Chondrocyte (in vitro differentiated cells): ENCODE results near the gene MAMLD1. TPM values are rescaled to one million over a fixed set of nuclear protein-coding genes. Genes with fewer than 3 reads are reported as not detected.
A peak's percentile ranks its signal among the peaks of the same experiment; 100 is the strongest.

Source experiments
- DNase-seq: peaks from one replicate; pipeline ENCODE4 v3.0.0; 2021; ENCODE audit warnings: mixed read lengths, low spot score
- H3K27ac Mint-ChIP-seq: one replicate; pipeline ENCODE4 v1.8.0; 2021; ENCODE audit warnings: mild to moderate bottlenecking, moderate library complexity, mixed read lengths; ENCODE audit not compliant: unreplicated experiment
- H3K27me3 Mint-ChIP-seq: 2 replicates; pipeline ENCODE4 v1.8.0; 2021; ENCODE audit warnings: low read depth, mixed read lengths
- H3K36me3 Mint-ChIP-seq: 2 replicates; pipeline ENCODE4 v1.8.0; 2021; ENCODE audit warnings: low read depth, mixed read lengths
- H3K4me1 Mint-ChIP-seq: 2 replicates; pipeline ENCODE4 v1.8.0; 2021; ENCODE audit warnings: low read depth, mild to moderate bottlenecking, mixed read lengths
- H3K4me3 Mint-ChIP-seq: one replicate; pipeline ENCODE4 v1.8.0; 2021; ENCODE audit warnings: mild to moderate bottlenecking, moderate library complexity, mixed read lengths; ENCODE audit not compliant: unreplicated experiment
- H3K9me3 Mint-ChIP-seq: 2 replicates; pipeline ENCODE4 v1.8.0; 2021; ENCODE audit warnings: low read depth, mixed read lengths
- total RNA-seq: library from RNA; stranded (reverse); gene quantifications from 3 replicates; pipeline ENCODE4 v1.2.1, GENCODE V29; 2021
- TF ChIP-seq, protein P1 (sequence below): fragments of 200-600 bp; sonication (generic); IDR thresholded peaks from 2 replicates; pipeline ENCODE4 v1.5.0; 2021; ENCODE audit warnings: antibody characterized with exemption, mild to moderate bottlenecking, moderate library complexity

The MAMLD1 gene
- total RNA-seq, 1 donor from 2014 or later: 8.8 TPM

DNA sequence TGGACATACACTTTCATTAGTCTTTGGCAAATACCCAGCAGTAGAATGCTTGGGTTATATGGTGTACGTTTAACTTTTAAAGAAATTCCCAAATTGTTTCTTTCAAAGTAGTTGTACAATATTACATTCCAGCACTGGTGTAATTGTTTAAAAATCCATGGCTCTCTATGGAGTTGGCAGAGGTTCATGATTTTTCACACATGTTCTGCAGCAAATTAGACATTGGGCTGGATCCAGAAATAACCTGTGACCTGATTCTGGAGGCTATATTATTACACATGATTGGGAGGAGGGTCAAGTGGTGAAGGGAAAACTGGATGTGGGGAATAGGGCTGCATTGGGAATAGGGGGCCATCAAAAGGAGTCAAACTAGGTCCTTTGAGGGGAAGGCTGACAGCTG lies 41.9 kb downstream of the MAMLD1 start:
- DNase-seq: no peak
- Mint-ChIP-seq H3K4me3 (no peak overlapping the region), H3K27me3 (no peaks in the 10 kb centered on the region), H3K27ac (peak overlapping the region; percentile 22), H3K9me3 (peaks cover 7% of the 10 kb centered on the region), H3K36me3 (no peaks in the 10 kb centered on the region), H3K4me1 (peaks cover 16% of the 10 kb centered on the region)
- TF ChIP-seq, protein P1, sequence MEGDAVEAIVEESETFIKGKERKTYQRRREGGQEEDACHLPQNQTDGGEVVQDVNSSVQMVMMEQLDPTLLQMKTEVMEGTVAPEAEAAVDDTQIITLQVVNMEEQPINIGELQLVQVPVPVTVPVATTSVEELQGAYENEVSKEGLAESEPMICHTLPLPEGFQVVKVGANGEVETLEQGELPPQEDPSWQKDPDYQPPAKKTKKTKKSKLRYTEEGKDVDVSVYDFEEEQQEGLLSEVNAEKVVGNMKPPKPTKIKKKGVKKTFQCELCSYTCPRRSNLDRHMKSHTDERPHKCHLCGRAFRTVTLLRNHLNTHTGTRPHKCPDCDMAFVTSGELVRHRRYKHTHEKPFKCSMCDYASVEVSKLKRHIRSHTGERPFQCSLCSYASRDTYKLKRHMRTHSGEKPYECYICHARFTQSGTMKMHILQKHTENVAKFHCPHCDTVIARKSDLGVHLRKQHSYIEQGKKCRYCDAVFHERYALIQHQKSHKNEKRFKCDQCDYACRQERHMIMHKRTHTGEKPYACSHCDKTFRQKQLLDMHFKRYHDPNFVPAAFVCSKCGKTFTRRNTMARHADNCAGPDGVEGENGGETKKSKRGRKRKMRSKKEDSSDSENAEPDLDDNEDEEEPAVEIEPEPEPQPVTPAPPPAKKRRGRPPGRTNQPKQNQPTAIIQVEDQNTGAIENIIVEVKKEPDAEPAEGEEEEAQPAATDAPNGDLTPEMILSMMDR: no peak

DNA sequence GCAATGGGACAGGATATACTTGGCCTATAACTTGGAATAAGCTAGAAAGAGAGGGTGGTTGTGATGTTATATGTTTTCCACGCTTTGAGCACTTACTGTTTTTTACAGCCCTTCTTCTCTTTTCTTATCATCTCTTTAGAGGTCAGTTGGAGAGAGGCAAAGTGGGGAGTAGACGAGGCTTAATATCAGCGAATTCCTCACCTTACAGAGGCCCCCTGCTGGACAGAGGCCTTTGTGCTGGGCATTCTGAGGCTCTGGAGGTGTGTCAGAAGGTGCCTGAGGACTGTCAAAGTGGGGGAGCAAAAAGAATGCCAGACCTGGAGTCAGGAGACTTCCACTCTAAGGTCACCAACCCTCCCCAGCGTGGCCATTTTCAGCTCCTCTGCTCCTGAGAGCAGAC lies 42.5 kb downstream of the MAMLD1 start:
- TF ChIP-seq, protein P1: no peak
- Mint-ChIP-seq H3K36me3 (no peaks in the 10 kb centered on the region), H3K27ac (no peak overlapping the region), H3K9me3 (peaks cover 5% of the 10 kb centered on the region), H3K4me1 (peaks cover 16% of the 10 kb centered on the region), H3K4me3 (no peak overlapping the region), H3K27me3 (no peaks in the 10 kb centered on the region)
- DNase-seq: no peak

DNA sequence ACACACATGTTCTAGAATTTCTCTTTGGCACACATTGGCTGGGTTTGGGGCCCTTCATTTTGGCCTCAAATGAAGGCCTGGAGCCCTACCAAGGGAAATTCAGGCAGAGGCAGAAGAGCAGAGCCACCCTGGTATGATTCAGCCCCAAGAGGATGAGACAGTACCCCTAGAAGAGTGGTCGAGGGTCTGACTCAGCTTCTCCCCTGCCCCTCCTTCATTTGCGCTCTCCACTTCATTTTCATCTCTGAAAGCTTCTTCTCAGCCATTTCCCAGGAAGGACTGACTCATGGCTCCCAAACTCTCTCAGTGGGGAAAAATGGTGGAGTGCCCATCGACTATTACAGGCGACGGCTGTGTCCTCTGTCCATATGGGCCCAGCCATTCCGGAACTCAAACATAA lies 43.5 kb downstream of the MAMLD1 start:
- H3K27me3 Mint-ChIP-seq: no peaks in the 10 kb centered on the region
- no peak overlapping the region for H3K4me3 Mint-ChIP-seq
- no peak for DNase-seq
- no peak overlapping the region for H3K27ac Mint-ChIP-seq
- peaks cover 5% of the 10 kb centered on the region for H3K9me3 Mint-ChIP-seq
- peaks cover 16% of the 10 kb centered on the region for H3K4me1 Mint-ChIP-seq
- no peaks in the 10 kb centered on the region for H3K36me3 Mint-ChIP-seq
- TF ChIP-seq, protein P1: no peak

DNA sequence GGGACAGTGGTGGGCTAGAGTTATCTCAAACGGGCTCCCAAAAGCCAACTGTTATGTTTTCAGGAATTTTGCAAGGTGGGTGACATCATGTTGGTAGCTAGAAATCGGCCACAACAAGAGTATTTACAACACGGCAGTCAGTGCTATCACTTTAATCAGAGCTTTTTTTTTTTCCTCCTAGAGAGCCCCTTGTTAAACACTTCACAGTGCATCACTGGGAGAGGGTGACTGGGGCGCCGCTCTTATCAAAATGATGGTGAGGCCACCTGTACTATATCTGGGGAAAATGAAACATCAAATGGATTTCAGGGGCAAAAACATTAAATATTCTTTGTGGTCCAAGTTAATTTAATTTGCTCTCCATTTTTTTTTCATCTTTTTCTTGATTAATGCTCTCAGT lies 44.9 kb downstream of the MAMLD1 start:
- H3K9me3 Mint-ChIP-seq: peaks cover 2% of the 10 kb centered on the region
- TF ChIP-seq, protein P1: no peak
- no peaks in the 10 kb centered on the region for H3K36me3 Mint-ChIP-seq
- H3K27me3 Mint-ChIP-seq: no peaks in the 10 kb centered on the region
- H3K27ac Mint-ChIP-seq: no peak overlapping the region
- H3K4me1 Mint-ChIP-seq: peaks cover 13% of the 10 kb centered on the region
- no peak overlapping the region for H3K4me3 Mint-ChIP-seq
- DNase-seq: no peak

DNA sequence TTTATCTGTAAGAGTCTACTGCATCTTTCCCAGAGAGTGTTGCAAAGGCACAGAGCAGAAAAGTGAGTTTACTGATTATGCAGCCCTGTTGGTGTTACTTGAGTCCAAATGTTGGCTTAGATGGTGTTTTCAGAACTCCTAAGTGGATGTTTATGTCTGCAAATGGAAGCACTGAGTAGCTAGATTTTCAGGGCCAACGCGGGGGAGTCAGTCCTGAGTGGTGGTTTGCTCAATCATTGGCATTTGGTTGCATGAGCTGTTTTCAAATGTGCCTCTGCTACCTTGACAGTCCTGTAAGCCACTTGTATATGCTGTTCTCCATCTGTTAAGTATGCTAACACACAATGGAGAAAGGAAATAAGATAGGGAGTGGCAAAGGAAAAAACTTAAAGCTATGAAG lies 45.4 kb downstream of the MAMLD1 start:
- H3K9me3 Mint-ChIP-seq: peaks cover 2% of the 10 kb centered on the region
- DNase-seq: no peak
- peaks cover 8% of the 10 kb centered on the region for H3K4me1 Mint-ChIP-seq
- no peaks in the 10 kb centered on the region for H3K27me3 Mint-ChIP-seq
- no peaks in the 10 kb centered on the region for H3K36me3 Mint-ChIP-seq
- TF ChIP-seq, protein P1: no peak
- H3K27ac Mint-ChIP-seq: no peak overlapping the region
- no peak overlapping the region for H3K4me3 Mint-ChIP-seq
